ENCODE measurements around the gene ARHGEF40.

- TF ChIP-seq, protein P1, sequence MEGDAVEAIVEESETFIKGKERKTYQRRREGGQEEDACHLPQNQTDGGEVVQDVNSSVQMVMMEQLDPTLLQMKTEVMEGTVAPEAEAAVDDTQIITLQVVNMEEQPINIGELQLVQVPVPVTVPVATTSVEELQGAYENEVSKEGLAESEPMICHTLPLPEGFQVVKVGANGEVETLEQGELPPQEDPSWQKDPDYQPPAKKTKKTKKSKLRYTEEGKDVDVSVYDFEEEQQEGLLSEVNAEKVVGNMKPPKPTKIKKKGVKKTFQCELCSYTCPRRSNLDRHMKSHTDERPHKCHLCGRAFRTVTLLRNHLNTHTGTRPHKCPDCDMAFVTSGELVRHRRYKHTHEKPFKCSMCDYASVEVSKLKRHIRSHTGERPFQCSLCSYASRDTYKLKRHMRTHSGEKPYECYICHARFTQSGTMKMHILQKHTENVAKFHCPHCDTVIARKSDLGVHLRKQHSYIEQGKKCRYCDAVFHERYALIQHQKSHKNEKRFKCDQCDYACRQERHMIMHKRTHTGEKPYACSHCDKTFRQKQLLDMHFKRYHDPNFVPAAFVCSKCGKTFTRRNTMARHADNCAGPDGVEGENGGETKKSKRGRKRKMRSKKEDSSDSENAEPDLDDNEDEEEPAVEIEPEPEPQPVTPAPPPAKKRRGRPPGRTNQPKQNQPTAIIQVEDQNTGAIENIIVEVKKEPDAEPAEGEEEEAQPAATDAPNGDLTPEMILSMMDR (IDR thresholded peaks at IDR 0.05; ENCODE audit: borderline replicate concordance, extremely low read depth, low read length, poor library complexity, severe bottlenecking), result no peak
- TF ChIP-seq EZH2 (IDR thresholded peaks at IDR 0.05; ENCODE audit: borderline replicate concordance, low read depth, low read length, severe bottlenecking), result no peak
Measured at GRCh38 chr14:21020977-21021545, 49.0 kb upstream of the ARHGEF40 start.
